T1000 (cell line): ENCODE data around the gene FNDC5.

Experiments
- DNase-seq: peaks from one replicate; lab custom pipeline; 2025; ENCODE audit warnings: mixed read lengths; lab: John Stamatoyannopoulos, UW

The FNDC5 gene

GRCh38 chr1:32884032-32884372, 13.3 kb upstream of the FNDC5 start:
- DNase-seq = no peak

GRCh38 chr1:32883338-32884031, 12.8 kb upstream of the FNDC5 start:
- no peak for DNase-seq

- DNase-seq = no peak
These were observed 11.4 kb upstream of the FNDC5 start for GRCh38 chr1:32881871-32882850.

GRCh38 chr1:32881291-32881690, 10.6 kb upstream of the FNDC5 start:
- no peak for DNase-seq

DNA sequence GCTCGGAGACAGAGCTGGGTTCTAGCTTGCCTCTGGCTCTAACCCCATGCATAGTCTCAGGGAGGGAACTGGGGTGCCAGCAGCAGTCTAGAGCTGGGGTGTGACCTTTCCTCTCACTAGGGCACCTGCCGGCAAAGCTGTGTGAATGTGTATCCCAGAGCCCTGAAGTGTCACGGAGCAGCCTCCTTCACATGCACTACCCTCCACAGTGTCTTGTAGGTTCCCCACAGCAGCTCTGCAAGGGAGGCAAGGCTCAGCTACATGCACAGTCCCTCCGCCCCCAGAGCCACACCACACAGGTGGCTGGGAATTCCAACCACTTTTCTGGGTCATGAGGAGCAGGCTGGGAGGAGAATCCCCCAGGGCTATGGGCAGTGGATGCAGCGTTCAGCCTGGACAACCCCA, 7.9 kb upstream of the FNDC5 start:
- DNase-seq = no peak

DNA sequence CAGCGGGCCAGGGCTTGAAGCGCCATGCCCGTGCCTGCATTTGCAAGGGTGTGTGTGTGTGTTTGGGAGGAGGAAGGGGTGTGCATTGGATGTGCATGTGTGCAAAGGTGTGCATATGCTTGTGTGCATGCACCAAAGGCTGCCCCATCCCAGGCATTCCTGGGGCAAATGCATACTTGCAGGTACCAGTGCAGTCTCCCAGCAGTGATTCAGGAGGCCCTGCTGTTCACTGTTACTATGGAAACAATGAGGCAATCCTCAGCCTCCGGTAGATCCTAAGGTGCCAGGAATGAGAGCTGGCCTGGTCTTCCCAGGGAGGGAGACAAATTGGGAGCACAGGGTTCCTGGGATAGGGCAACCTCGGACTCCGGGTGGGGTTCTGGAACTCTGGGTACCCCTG, 7.5 kb upstream of the FNDC5 start:
- no peak for DNase-seq

DNA sequence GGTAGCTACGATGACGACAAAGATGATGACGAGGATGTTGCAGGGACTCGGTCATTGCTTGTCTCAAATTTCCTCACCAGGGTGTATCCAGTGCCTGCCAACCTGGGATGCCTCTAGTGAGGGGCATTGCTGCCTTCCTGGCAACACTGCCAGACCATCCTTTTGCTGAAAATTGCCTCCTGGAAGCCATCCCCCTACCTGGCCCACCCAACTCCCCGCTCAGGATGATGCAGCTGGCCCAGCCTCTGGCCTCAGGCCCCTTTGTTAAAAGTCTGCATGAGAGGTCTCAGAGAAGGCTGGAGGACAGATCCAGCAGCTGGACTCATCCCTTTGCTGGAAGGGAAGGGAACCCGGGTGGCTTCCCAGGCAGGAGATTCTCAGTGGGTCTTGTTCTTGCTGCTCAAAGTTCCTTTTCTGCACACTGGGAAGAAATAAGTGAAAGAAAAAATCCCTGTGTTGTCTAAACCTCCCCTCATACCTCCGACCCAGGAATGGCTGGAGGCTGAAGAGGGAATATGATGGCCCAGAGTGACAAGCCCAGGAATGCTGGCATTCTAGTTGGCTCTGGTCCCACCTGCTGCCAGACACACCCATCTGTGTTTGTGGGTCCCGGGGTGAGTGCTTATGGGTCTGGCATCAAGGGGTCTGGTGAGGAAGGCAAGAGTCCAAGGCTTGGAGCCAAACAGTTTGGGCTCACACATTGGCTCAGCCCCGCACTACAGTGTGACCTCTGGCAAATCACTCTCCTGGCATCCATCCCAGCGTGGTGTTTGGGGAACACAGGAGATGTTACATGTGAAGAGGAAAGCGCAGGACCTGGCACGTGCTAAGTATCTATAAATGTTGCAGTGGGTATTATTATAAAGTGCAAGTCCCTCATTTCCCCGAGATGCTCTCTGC, 6.7 kb upstream of the FNDC5 start:
- DNase-seq = no peak

DNA sequence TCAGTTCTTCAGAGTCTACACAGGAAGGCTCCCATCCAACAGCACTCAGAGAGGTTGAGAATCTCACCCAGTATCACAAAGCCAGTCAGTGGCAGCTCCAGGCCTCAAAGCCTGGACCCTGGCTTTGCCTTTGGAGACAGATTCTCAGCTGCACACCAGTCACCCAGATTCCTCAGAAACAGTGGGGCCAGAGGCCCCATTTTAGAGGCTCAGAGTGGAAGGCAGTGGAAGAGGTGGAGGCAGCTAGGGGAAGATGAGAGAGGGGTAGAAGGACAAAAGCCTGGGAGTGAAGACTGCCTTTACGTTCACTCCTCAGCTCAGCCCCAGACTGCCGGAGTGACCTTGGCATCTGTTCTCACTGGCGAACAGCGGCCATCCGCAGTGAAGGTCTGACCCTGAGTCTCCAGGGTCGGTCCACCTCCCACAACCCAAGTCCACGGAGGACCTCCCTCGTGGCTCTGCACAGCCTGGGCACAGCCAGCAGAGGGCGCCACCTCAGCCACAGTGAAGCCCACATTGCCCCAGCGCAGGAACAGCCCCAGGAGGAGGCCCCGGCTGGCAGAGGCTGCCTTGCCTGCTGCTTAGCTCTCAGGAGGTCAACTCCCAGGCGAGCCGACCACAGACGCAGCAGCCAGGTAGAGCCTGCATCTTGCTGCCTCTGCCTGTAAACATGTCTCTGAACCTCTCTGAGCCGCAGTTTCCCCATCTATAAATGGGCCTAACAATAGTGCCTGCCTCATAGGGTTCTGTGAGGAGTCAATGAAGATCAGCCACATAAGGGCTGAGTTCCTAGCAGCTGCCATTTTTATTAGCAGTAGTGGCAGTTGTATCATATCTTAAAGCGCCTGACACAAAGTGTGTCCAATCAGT, 5.9 kb upstream of the FNDC5 start:
- DNase-seq = peak; percentile 50

DNA sequence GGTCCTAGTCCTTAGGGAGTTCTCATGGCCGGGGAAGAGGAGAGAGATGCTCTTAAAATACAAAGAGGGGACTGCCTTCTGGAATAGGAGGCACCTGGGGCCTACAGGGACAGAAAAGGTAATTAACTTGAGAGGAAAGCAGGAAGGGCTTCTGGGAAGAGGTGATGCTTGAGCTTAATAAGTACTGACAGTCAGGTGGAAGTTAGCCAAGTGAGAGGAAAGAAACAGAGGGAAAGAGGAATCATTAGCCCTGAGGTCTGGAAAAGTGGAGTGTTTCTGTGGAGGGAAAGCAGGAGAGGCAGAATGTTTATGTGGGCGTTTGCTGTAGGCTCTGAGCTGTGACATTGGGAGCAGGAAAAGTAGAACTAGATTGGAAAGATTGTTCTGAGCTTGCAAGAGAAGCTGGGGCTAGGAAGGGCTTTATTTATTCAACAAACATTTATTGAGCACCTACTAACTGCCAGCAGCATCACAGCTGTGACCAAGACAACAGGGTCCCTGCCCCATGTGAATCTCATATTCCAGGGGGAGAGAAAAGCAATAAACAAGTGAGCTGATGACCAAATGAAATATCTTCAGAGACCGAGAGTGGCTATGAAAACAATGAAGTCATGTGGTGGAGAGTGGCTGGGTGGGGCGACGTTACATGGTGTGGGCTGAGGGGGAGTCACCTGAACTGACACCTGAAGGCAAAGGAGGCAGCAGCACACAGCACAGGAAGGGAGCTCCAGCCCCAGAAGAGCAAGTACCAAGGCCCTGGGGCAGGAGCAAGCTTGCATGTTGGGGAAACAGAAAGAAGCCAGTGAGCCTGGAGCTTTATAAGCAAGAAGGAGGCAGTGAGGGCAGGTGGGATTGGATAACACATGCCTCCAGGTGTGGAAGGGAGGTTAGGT, 4.4 kb upstream of the FNDC5 start:
- no peak for DNase-seq

DNA sequence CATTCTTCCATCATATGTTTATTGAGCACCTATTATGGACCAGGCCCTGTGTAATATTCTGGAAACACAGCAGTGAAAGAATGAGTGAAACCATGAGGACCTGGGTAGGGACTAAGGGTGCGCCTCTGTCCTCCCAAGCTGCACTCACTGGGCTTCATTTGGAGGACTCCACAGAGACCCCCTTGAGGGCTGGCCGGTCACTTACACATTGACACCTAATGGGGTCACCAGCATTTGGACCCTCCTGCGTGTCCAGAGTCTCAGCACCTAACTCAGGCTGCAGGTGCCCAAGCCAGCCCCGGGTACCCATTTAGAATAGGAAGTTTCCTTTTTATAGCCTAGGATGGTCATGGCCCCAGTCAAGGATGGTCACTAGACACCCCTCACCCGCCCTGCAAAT, 2.8 kb upstream of the FNDC5 start:
- DNase-seq = no peak

- DNase-seq = no peak
These were observed 1.4 kb upstream of the FNDC5 start for GRCh38 chr1:32872192-32872460.

DNA sequence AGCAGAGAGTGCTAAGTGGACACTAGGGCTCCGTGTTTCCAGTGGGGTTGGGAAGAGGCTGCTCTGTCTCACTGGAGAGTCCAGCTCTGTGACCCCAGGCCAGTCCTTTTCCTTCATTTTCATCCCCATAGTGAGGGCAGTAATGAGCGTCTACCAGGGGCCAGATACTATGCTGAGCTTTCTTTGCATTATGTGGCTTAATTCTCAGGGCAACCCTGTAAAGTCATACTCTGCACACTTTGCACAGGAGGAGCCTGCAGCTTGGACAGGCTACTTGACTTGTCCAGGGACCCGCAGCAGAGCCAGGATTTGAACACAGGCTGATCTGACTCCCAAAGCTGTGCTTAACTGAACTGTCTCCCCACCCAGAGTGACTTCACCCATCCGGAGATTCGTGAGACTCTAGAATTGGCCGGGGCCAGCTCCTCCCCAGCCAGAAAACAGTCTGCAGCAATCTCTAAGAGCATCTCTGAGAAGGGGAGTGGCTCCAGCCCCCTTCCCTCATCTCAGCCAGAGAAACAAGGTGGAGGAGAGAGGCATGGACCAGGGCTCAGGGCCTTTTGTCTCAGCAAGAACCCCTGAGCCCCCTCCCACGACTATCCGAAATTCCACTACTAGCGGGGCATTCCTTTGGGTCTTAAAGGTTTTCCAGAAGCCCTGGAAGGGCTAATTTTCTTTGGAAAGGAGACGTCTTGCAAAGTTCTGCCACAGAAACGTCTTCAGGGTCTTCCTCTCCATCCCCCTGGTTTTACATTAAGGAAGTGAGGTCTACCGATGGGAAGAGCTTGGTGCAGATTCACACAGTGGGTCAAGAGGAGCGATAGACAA, 866 bp upstream of the FNDC5 start:
- DNase-seq = no peak

GRCh38 chr1:32869923-32870614, 643 bp downstream of the FNDC5 start:
- DNase-seq = no peak

DNA sequence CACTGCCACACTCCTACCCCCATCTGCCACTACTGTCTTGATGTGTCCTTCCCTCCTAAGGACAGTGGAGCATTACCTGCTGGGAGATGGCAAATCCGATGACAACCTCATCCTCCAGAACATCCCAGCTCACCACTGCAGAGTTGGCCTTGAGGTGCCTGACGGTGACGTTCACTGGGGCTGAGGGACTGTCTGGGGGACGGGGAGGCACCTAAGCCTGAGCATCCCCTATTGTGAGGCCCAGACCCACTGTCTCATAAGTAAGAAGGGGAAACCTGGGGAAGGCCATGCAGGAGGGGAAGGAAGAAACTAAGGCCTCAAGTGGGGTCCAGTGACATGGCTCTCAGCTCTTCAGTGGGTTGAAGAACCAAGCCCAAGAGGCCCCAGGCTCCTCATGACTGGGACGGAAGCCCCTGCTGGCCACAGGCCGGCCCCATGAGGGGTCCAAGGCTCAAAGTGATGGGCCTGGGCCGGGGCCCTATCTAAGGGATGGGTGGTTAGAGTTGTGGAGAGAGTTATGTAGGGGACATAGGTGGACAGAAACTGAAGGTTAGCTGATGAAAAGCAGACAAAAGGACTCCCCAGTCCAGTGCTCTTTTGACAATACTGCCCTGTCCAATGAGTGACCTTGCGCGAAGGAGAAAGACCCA, 1.8 kb downstream of the FNDC5 start:
- DNase-seq = no peak

- DNase-seq = no peak
These were observed 2.6 kb downstream of the FNDC5 start for GRCh38 chr1:32868085-32868484.

GRCh38 chr1:32867671-32868070, 3.0 kb downstream of the FNDC5 start:
- DNase-seq = no peak

DNA sequence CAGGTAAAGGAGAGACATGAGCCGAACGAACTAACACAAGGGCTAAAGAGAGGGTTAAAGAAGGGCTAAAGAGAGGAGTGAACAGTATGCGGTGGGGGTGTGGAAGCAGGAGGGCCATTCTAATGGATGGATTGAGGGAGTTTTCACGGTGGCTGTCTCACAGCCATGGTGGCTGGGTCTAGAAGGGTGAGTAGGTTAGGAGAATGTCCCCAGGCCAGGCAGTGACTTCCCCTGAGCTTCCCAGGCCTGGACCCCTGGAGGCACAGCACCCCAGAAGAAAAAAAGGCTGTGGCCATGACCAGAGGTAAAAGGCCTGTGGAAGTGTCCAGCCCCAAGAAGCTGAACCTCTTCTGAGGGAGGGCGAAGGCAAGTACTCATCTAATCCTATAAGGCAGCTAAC, 3.6 kb downstream of the FNDC5 start:
- no peak for DNase-seq

DNA sequence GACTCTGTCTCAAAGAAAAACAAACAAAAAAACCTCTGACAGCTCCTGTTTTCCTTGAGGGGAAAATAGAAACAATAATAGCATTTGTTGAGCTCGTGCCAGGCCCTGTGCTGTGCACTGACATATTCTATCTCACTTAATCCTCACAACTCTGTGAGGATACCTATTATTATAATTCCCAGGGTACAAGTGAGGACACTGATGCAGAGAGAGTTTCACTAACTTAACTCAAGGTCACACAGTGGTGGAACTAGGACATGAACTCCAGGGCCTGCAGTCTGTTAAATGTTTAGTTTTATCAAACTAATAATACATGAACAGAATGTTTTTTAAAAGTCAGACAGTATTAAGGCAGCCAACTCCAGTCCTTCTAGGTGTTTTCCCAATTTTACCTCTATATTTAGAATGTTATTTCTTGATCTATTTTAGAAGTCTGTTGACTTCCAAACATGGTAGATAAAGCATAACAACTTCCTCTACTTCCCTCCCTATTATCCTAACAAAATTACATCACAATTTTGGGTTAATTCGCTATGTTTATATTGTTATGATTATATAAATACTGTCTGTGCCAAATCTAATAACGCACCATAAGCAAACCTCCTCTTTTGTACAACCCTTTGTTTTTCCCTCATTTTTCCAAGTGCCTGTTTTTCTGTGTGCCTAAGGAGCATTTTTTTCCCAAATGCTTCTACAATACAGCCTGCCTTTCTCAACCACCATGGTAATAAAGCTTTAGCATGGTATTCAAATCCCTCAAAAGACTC, 4.9 kb downstream of the FNDC5 start:
- no peak for DNase-seq
